GM10847 (cell line): Measurements from ENCODE around the gene SENP5.

Experiments used
- POLR2A ChIP-seq: IDR thresholded peaks from 2 replicates; pipeline ENCODE4 v1.6.1; 2011; ENCODE audit not compliant: insufficient read length; ENCODE audit errors: extremely low read depth

The SENP5 gene

DNA sequence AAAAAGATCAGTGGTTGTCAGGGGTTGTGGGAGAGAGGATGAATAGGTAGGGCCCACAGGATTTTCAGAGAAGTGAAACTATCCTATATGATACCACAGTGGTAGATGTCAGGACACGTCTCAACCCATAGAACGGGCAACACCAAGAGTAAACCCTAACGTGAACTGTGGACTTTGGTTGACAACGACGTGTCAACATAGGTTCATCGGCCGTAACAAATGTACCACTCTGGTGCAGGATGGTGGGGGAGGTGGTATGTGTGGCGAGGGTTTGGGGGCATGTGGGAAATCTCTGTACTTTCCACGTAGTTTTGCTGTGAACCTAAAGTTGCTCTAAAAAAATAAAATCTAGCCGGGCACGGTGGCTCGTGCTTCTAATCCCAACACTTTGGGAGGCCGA is 113.9 kb downstream of the SENP5 start:
- no peak for TF ChIP-seq POLR2A

DNA sequence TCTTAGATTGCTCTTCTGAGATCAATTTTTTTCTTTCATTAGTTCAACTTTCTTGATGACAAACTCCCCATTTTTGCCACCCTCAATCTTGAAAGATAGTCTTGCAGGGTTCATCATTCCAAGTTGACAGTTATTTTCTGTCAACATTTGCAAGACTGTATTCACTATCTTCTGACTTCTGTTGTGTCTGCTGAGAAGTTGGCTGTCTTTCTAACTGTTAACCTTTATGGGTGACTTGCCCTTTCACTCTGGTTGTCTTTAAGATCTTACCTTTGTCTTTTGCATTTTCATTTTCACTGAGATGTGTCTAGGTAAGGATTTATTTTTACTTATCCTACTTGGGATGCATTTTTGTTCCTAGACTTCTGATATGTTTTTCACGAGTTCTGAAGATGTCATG is 115.5 kb downstream of the SENP5 start:
- no peak for TF ChIP-seq POLR2A
